Neuronal stem cell (in vitro differentiated cells): Measurements from ENCODE around the gene NHLRC4.

ENCODE experiments used
- DNase-seq: peaks from one replicate; pipeline ENCODE4 v3.0.0-alpha.2; 2013; ENCODE audit warnings: low spot score
- H2AFZ ChIP-seq: one replicate; pipeline ENCODE4 v1.6.1; 2013; ENCODE audit warnings: mild to moderate bottlenecking, low read length, inconsistent platforms
- H2AK5ac ChIP-seq: 2 replicates; pipeline ENCODE4 v1.6.1; 2013; ENCODE audit warnings: low read depth, mild to moderate bottlenecking, inconsistent platforms, low read length, moderate library complexity, mixed read lengths
- H2BK120ac ChIP-seq: 2 replicates; pipeline ENCODE4 v1.6.1; 2013; ENCODE audit warnings: low read depth, mild to moderate bottlenecking, inconsistent platforms, low read length, moderate library complexity, mixed read lengths
- H2BK12ac ChIP-seq: one replicate; pipeline ENCODE4 v1.6.1; 2013; ENCODE audit warnings: low read length, inconsistent platforms
- H2BK15ac ChIP-seq: 2 replicates; pipeline ENCODE4 v1.6.1; 2013; ENCODE audit warnings: mild to moderate bottlenecking, low read length, inconsistent platforms, mixed read lengths
- H2BK5ac ChIP-seq: one replicate; pipeline ENCODE4 v1.6.1; 2013; ENCODE audit warnings: inconsistent platforms, mild to moderate bottlenecking, low read length, moderate library complexity
- H3K14ac ChIP-seq: one replicate; pipeline ENCODE4 v1.6.1; 2013; ENCODE audit warnings: low read length, inconsistent platforms
- H3K18ac ChIP-seq: 2 replicates; pipeline ENCODE4 v1.6.1; 2013; ENCODE audit warnings: low read length, inconsistent platforms
- H3K23ac ChIP-seq: 2 replicates; pipeline ENCODE4 v1.6.1; 2013; ENCODE audit warnings: low read depth, mild to moderate bottlenecking, mixed read lengths, low read length, inconsistent platforms; ENCODE audit not compliant: poor library complexity
- H3K27ac ChIP-seq: replicated peaks from 3 replicates; pipeline ENCODE4 v1.5.1; 2013; ENCODE audit warnings: low read length, inconsistent platforms
- H3K27me3 ChIP-seq, 3 experiments: 2 replicates each; pipeline ENCODE4 v1.6.1; 2013; ENCODE audit warnings: low read length in 3 of 3, mild to moderate bottlenecking in 2 of 3, inconsistent platforms in 1 of 3, low read depth in 1 of 3, mixed read lengths in 1 of 3, moderate library complexity in 1 of 3; ENCODE audit not compliant: control insufficient read depth in 3 of 3, insufficient read depth in 3 of 3
- H3K36me3 ChIP-seq, 2 donors: replicated peaks in 1 of 2; 2 replicates each; pipeline ENCODE4 v1.6.1; 2013; ENCODE audit warnings: low read length in 2 of 2; ENCODE audit not compliant: control insufficient read depth in 2 of 2, insufficient read depth in 2 of 2
- H3K4ac ChIP-seq: 2 replicates; pipeline ENCODE4 v1.6.1; 2013; ENCODE audit warnings: inconsistent platforms, mild to moderate bottlenecking, low read length, moderate library complexity
- H3K4me1 ChIP-seq, 2 donors: 1 replicate in 1 of 2; 2 replicates in 1 of 2; pipeline ENCODE4 v1.6.1; 2013; ENCODE audit warnings: low read length in 2 of 2, low read depth in 1 of 2; ENCODE audit not compliant: control insufficient read depth in 2 of 2, insufficient read depth in 1 of 2
- H3K4me2 ChIP-seq: one replicate; pipeline ENCODE4 v1.6.1; 2013; ENCODE audit warnings: mild to moderate bottlenecking, low read length, inconsistent platforms; ENCODE audit not compliant: insufficient read depth, poor library complexity, severe bottlenecking
- H3K4me3 ChIP-seq, 2 donors: 2 replicates each; pipeline ENCODE4 v1.5.1; 2013; ENCODE audit warnings: low read length in 2 of 2, mild to moderate bottlenecking in 2 of 2, inconsistent platforms in 1 of 2, moderate library complexity in 1 of 2
- H3K79me1 ChIP-seq: one replicate; pipeline ENCODE4 v1.6.1; 2013; ENCODE audit warnings: low read depth, mild to moderate bottlenecking, inconsistent platforms, low read length, moderate library complexity
- H3K9ac ChIP-seq: one replicate; pipeline ENCODE4 v1.6.1; 2013; ENCODE audit warnings: mild to moderate bottlenecking, low read depth, low read length, inconsistent platforms; ENCODE audit not compliant: poor library complexity
- H3K9me3 ChIP-seq, 2 donors: replicated peaks in 1 of 2; 2 replicates each; pipeline versions ENCODE3 to v1.6.1; 2013; ENCODE audit warnings: low read length in 2 of 2, mild to moderate bottlenecking in 2 of 2, inconsistent platforms in 1 of 2, low read depth in 1 of 2, mixed read lengths in 1 of 2, moderate library complexity in 1 of 2; ENCODE audit not compliant: control insufficient read depth in 2 of 2, insufficient read depth in 1 of 2
- H4K8ac ChIP-seq: one replicate; pipeline ENCODE4 v1.6.1; 2013; ENCODE audit warnings: low read depth, mild to moderate bottlenecking, inconsistent platforms, low read length, moderate library complexity
- H4K91ac ChIP-seq: one replicate; pipeline ENCODE4 v1.6.1; 2013; ENCODE audit warnings: low read length, low read depth, mild to moderate bottlenecking, inconsistent platforms; ENCODE audit not compliant: poor library complexity
- WGBS, 2 donors: extraction: QIAGEN DNeasy Blood & Tissue Kit; methylation state at CpG; one replicate each; pipeline ENCODE4 v1.1.7; 2013; ENCODE audit warnings: missing lambda C conversion rate in 2 of 2, mixed read lengths in 1 of 2; ENCODE audit not compliant: insufficient read length in 2 of 2, insufficient replicate concordance in 1 of 2; ENCODE audit errors: extremely low coverage in 2 of 2; 5-methylcytosine and 5-hydroxymethylcytosine counted together

Gene NHLRC4

GRCh38 chr16:558298-559020 lies 8.3 kb upstream of the NHLRC4 start:
- Histone ChIP-seq H2BK15ac (peak overlapping the region; percentile 58), H4K8ac (no peak overlapping the region), H2AK5ac (peak overlapping the region; percentile 81), H3K27me3 (peaks cover 14 to 58% (median 44%) of the 10 kb centered on the region in 3 experiments), H3K4me2 (no peak overlapping the region), H2BK12ac (no peak overlapping the region), H3K36me3 (no peaks in the 10 kb centered on the region), H3K23ac (peak overlapping the region; percentile 89), H3K4ac (no peak overlapping the region), H3K4me3 (no peak overlapping the region), H2BK120ac (no peak overlapping the region), H3K79me1 (peaks cover 6% of the 10 kb centered on the region), H3K4me1 (peaks cover 0 to 11% of the 10 kb centered on the region in 2 donors), H3K18ac (no peak overlapping the region), H3K27ac (no peak overlapping the region), H2BK5ac (no peak overlapping the region), H3K14ac (peak overlapping the region; percentile 82), H2AFZ (no peak overlapping the region), H4K91ac (no peak overlapping the region), H3K9ac (no peak overlapping the region), H3K9me3 (peaks cover 0 to 2% of the 10 kb centered on the region in 2 donors)
- whole genome bisulfite sequencing, 2 donors = no CpG with 5 or more reads among the region's 22 CpGs
- DNase-seq = no peak

GRCh38 chr16:559021-559380 lies 7.8 kb upstream of the NHLRC4 start:
- Histone ChIP-seq H3K4me3 (no peak overlapping the region), H3K4me2 (no peak overlapping the region), H3K4me1 (peaks cover 0 to 11% of the 10 kb centered on the region in 2 donors), H3K18ac (no peak overlapping the region), H4K91ac (no peak overlapping the region), H2BK5ac (no peak overlapping the region), H2BK15ac (peak overlapping the region; percentile 75), H3K14ac (peak overlapping the region; percentile 82), H3K27me3 (peaks cover 14 to 59% (median 44%) of the 10 kb centered on the region in 3 experiments), H3K4ac (no peak overlapping the region), H3K23ac (no peak overlapping the region), H3K9me3 (peaks cover 0 to 2% of the 10 kb centered on the region in 2 donors), H2BK120ac (no peak overlapping the region), H4K8ac (no peak overlapping the region), H2BK12ac (no peak overlapping the region), H3K9ac (no peak overlapping the region), H3K79me1 (peaks cover 6% of the 10 kb centered on the region), H2AFZ (peak overlapping the region; percentile 33), H3K27ac (no peak overlapping the region), H3K36me3 (no peaks in the 10 kb centered on the region), H2AK5ac (peak overlapping the region; percentile 81)
- no peak for DNase-seq
- no CpG with 5 or more reads among the region's 15 CpGs for WGBS, 2 donors

- H3K14ac ChIP-seq = peak overlapping the region; percentile 71
These were observed 7.2 kb upstream of the NHLRC4 start for GRCh38 chr16:559411-560203.

GRCh38 chr16:560204-560700 lies 6.6 kb upstream of the NHLRC4 start, which contains the start of gene PRR35:
TSS of gene PRR35 (plus strand) at chr16:560394. CDS start at chr16:563295, 2,901 bp downstream.
- Histone ChIP-seq H2BK5ac (no peak within 1 kb of the TSS), H3K23ac (peak within 1 kb of the TSS; percentile 73), H3K79me1 (peaks cover 6% of the 10 kb centered on the region), H3K4ac (no peak within 1 kb of the TSS), H3K9me3 (peaks cover 0 to 2% of the 10 kb centered on the region in 2 donors), H2AK5ac (peak within 1 kb of the TSS; percentile 75), H3K9ac (no peak within 1 kb of the TSS), H2BK15ac (peak within 1 kb of the TSS; percentile 75), H3K14ac (peak within 1 kb of the TSS; percentile 71), H3K4me2 (peak within 1 kb of the TSS; percentile 62), H2BK12ac (peak within 1 kb of the TSS; percentile 10), H3K27ac (no peak within 1 kb of the TSS), H4K91ac (peak within 1 kb of the TSS; percentile 30), H4K8ac (no peak within 1 kb of the TSS), H2AFZ (peak within 1 kb of the TSS; percentile 33), H3K18ac (peak within 1 kb of the TSS; percentile 87), H2BK120ac (no peak within 1 kb of the TSS), H3K27me3 (peaks cover 14 to 59% (median 44%) of the 10 kb centered on the region in 3 experiments), H3K4me1 (peaks cover 0 to 11% of the 10 kb centered on the region in 2 donors), H3K4me3 (peak within 1 kb of the TSS in 1 of 2 donors; percentile 65), H3K36me3 (no peaks in the 10 kb centered on the region)
- DNase-seq = no peak
- WGBS, 2 donors = no CpG with 5 or more reads among the region's 84 CpGs

More at GRCh38 chr16:559411-560203, 7.2 kb upstream of the NHLRC4 start:
- Histone ChIP-seq H2BK5ac (no peak overlapping the region), H2AFZ (peak overlapping the region; percentile 33), H3K36me3 (no peaks in the 10 kb centered on the region), H3K23ac (peak overlapping the region; percentile 73), H3K27ac (no peak overlapping the region), H4K8ac (no peak overlapping the region), H3K4me3 (no peak overlapping the region), H3K9ac (no peak overlapping the region), H3K27me3 (peaks cover 14 to 59% (median 44%) of the 10 kb centered on the region in 3 experiments), H2AK5ac (peak overlapping the region; percentile 75), H2BK15ac (peak overlapping the region; percentile 75), H2BK12ac (peak overlapping the region; percentile 3), H3K9me3 (peaks cover 0 to 2% of the 10 kb centered on the region in 2 donors), H3K4ac (no peak overlapping the region), H4K91ac (no peak overlapping the region), H3K18ac (peak overlapping the region; percentile 87), H2BK120ac (no peak overlapping the region), H3K79me1 (peaks cover 6% of the 10 kb centered on the region), H3K4me2 (peak overlapping the region; percentile 25), H3K4me1 (peaks cover 0 to 8% of the 10 kb centered on the region in 2 donors)
- no CpG with 5 or more reads among the region's 62 CpGs for whole genome bisulfite sequencing, 2 donors
- DNase-seq = no peak
